ENCODE results near the gene RRP9. TPM values are rescaled to one million over a fixed set of nuclear protein-coding genes. Genes with fewer than 3 reads are reported as not detected.
A peak's percentile ranks its signal among the peaks of the same experiment; 100 is the strongest.

RRP9 gene
- total RNA-seq, 1 experiment from 2014 or later: 49.9 TPM

- no peak for TF ChIP-seq ZNF425 (CRISPR knock-in tag; conservative IDR thresholded peaks at IDR 0.05)
- no peak for TF ChIP-seq STAT6 (CRISPR knock-in tag; conservative IDR thresholded peaks at IDR 0.05; ENCODE audit: low read depth)
- no peak for TF ChIP-seq TCF7 (CRISPR knock-in tag; IDR thresholded peaks at IDR 0.05; ENCODE audit: low read depth)
- TF ChIP-seq EMX1 (CRISPR knock-in tag; IDR thresholded peaks at IDR 0.05): no peak
- TF ChIP-seq MXD4 (CRISPR knock-in tag; IDR thresholded peaks at IDR 0.05; ENCODE audit: borderline replicate concordance): no peak
- TF ChIP-seq ZMAT4 (CRISPR knock-in tag; IDR thresholded peaks at IDR 0.05): no peak
- no peak for TF ChIP-seq ZNF121 (CRISPR knock-in tag; IDR thresholded peaks at IDR 0.05)
- TF ChIP-seq ELF4 (CRISPR knock-in tag; IDR thresholded peaks at IDR 0.05; ENCODE audit: low read depth): no peak
- no peak for TF ChIP-seq RORB (CRISPR knock-in tag; IDR thresholded peaks at IDR 0.05)
- TF ChIP-seq ERG (CRISPR knock-in tag; IDR thresholded peaks at IDR 0.05): no peak
- TF ChIP-seq FOXP1 (CRISPR knock-in tag; IDR thresholded peaks at IDR 0.05; ENCODE audit: borderline replicate concordance): 0 out of 2 replicates have a peak, but pooled peaks have one; percentile 9
- no peak; the same call in 1 of the 2 replicates for TF ChIP-seq MYBL2 (CRISPR knock-in tag; IDR thresholded peaks at IDR 0.05)
- no peak for TF ChIP-seq CREB1 (CRISPR knock-in tag; IDR thresholded peaks at IDR 0.05)
- TF ChIP-seq RELA (CRISPR knock-in tag; IDR thresholded peaks at IDR 0.05; ENCODE audit: borderline replicate concordance): no peak
- no peak for TF ChIP-seq ZNF512 (CRISPR knock-in tag; IDR thresholded peaks at IDR 0.05; ENCODE audit: borderline replicate concordance)
- no peak for TF ChIP-seq JAZF1 (CRISPR knock-in tag; IDR thresholded peaks at IDR 0.05)
- TF ChIP-seq PREB (CRISPR knock-in tag; IDR thresholded peaks at IDR 0.05; ENCODE audit: borderline replicate concordance): no peak
- no peak for TF ChIP-seq SMAD3 (CRISPR knock-in tag; IDR thresholded peaks at IDR 0.05; ENCODE audit: borderline replicate concordance)
- no peak for TF ChIP-seq E2F4 (CRISPR knock-in tag; IDR thresholded peaks at IDR 0.05; ENCODE audit: borderline replicate concordance, low read depth)
- TF ChIP-seq NFYB (CRISPR knock-in tag; conservative IDR thresholded peaks at IDR 0.05; ENCODE audit: low read depth): peak; percentile 89
- TF ChIP-seq ARID4B (CRISPR knock-in tag; IDR thresholded peaks at IDR 0.05; ENCODE audit: borderline replicate concordance): peak; percentile 47; the same call in 1 of the 2 replicates
- TF ChIP-seq FOXJ3 (CRISPR knock-in tag; IDR thresholded peaks at IDR 0.05; ENCODE audit: borderline replicate concordance): no peak
- no peak for TF ChIP-seq KAT7 (CRISPR knock-in tag; IDR thresholded peaks at IDR 0.05; ENCODE audit: borderline replicate concordance)
These were observed at the start of gene RRP9, which contains the start of gene PARP3 (continued) for GRCh38 chr3:51941798-51942602.

All from WTC11 (cell line).